Left ventricle myocardium superior (tissue), 1 donor: ENCODE measurements around the gene PNPLA7. TPM values are rescaled to one million over a fixed set of nuclear protein-coding genes. Genes with fewer than 3 reads are reported as not detected.

Experiments
- ATAC-seq: fragments of 200-7000 bp; cut with Tn5 transposase; one replicate; pipeline ENCODE4 v1.9.1; 2020; ENCODE audit warnings: mild to moderate bottlenecking, moderate library complexity
- DNase-seq: peaks from one replicate; pipeline ENCODE4 v3.0.0-alpha.2; 2020
- intact Hi-C: fragments of 100-400 bp; cut with micrococcal nuclease; formaldehyde crosslinking; loops from one replicate; pipeline ENCODE4 v1.11.0; 2022
- total RNA-seq: library from RNA; stranded (reverse); fragmentation: NEBNext Ultra II Directional; extraction: Animal tissue kit (Norgen Biotek cat#: 25700); gene quantifications from one replicate; pipeline ENCODE4 v1.2.1, GENCODE V29; 2021
- donor health status: DM: no; HTN: yes; CAD: no; lungs with severe emphysema.

PNPLA7 gene
- total RNA-seq, 1 donor from 2014 or later = 10.7 TPM

GRCh38 chr9:137434498-137435380 lies 115.5 kb downstream of the PNPLA7 start:
- no peak for ATAC-seq
- peak; percentile 25 for DNase-seq
- intact Hi-C loops = no loop called here

GRCh38 chr9:137433916-137434431 lies 116.2 kb downstream of the PNPLA7 start:
- ATAC-seq = no peak
- DNase-seq = peak; percentile 18
- intact Hi-C loops = no loop called here

- no peak for ATAC-seq
- intact Hi-C loops = no loop called here
- DNase-seq = peak; percentile 23
Observed at GRCh38 chr9:137433349-137433915, 116.8 kb downstream of the PNPLA7 start.

- ATAC-seq = no peak
- peak; percentile 26 for DNase-seq
- intact Hi-C loops = no loop called here
Observed at GRCh38 chr9:137432687-137433348, 117.4 kb downstream of the PNPLA7 start.

DNA sequence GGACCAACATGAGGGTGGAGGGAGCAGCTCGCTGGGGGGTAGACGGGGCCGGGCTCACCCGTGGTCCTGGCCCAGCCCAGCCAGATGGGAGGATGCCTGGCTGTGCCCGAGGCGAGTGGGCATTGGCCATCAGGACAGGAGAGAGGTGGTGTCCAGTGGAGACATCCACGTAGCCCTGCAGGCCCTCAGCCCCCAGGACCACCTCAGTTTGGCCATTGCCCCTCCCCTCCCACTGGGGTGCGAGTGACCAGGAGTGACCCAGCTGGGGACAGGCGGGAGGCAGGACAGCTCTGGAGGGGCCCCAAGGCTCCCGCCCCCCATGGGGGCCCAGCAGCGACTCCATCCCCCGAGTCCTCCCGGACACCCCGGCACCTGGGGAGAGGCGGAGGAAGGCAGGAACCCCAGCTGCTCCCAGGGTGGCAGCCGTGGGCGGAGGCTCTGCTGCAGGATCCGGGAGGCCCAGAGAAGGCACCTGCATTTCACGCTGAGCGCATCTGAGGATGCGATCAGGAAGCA lies 118.7 kb downstream of the PNPLA7 start:
- ATAC-seq (no peak), DNase-seq (peak; percentile 19)
- intact Hi-C loops = no loop called here

GRCh38 chr9:137430723-137431415 lies 119.3 kb downstream of the PNPLA7 start:
- ATAC-seq = no peak
- peak; percentile 23 for DNase-seq
- intact Hi-C loops = no loop called here

- ATAC-seq (no peak), DNase-seq (peak; percentile 25)
- intact Hi-C loops = no loop called here
Observed at GRCh38 chr9:137429974-137430722, 120.1 kb downstream of the PNPLA7 start.

DNA sequence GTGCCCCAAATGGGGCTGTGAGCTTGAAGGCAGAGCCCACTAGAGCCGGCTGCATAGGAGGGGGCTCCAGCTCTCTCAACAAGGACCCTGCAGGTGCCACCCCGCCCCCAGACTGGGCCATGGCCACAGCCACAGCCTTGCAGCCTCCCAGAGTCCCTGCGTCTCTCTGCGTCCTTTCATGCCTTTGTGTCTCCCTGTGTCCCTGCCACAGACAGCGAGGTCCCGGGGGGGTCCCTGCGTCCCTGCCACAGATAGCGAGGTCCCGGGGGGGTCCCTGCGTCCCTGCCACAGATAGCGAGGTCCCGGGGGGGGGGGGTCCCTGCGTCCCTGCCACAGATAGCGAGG lies 120.7 kb downstream of the PNPLA7 start:
- DNase-seq = no peak
- intact Hi-C loops = no loop called here
- ATAC-seq = no peak

GRCh38 chr9:137428841-137429545 lies 121.2 kb downstream of the PNPLA7 start:
- DNase-seq (peak; percentile 39), ATAC-seq (no peak)
- intact Hi-C loops = no loop called here

DNA sequence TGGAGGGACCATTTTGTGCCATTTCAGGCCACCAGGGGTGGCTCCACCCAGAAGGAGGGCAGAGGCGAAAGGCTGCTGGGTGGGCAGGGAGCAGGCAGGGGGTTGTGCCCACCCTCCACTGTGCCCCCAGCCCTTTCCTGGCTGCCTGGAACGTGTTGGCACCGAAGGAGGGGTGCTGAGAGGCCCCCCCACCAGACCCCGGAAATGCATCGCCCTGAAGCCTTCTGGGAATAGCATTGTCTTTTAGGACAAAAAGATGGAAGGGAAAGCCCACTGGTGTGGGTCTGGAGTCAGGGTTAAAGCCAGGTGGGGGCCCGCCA lies 121.9 kb downstream of the PNPLA7 start:
- intact Hi-C loops = no loop called here
- ATAC-seq = no peak
- no peak for DNase-seq

- ATAC-seq (no peak), DNase-seq (peak; percentile 29)
- intact Hi-C loops = no loop called here
Observed at GRCh38 chr9:137427454-137428310, 122.5 kb downstream of the PNPLA7 start.

DNA sequence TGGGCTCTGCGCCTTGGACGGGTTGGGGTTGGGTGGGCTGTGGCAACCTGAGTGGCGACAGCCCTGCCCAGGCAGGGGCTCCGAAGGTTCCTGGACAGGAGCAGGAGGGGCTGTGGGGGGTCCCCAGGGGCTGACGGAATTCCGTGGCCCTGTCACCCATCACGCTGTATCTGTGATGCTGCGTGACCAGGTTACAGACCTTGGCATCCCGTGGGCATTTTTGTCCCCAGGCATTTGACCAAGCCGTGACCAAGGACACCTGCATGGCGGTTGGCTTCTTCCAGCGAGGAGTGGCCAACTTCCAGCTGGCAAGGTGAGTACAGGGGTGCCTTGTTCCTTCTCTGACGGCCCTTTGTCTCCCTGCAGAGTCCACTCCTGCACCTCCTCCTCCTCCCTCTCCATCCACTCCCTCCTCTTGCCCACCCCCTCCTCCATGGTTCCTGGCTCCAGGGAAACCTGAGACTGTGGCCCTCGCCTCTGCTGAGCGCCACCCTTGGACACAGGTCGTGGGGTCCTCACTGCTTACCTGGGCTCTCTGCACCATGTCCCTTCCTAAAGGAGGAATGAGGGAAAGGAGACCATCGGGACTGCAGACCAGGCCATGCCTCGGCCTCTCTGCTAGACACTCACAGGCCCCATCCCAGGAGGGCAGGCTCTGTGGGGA lies 124.1 kb downstream of the PNPLA7 start:
- DNase-seq = peak; percentile 33
- intact Hi-C loops = no loop called here
- no peak for ATAC-seq

DNA sequence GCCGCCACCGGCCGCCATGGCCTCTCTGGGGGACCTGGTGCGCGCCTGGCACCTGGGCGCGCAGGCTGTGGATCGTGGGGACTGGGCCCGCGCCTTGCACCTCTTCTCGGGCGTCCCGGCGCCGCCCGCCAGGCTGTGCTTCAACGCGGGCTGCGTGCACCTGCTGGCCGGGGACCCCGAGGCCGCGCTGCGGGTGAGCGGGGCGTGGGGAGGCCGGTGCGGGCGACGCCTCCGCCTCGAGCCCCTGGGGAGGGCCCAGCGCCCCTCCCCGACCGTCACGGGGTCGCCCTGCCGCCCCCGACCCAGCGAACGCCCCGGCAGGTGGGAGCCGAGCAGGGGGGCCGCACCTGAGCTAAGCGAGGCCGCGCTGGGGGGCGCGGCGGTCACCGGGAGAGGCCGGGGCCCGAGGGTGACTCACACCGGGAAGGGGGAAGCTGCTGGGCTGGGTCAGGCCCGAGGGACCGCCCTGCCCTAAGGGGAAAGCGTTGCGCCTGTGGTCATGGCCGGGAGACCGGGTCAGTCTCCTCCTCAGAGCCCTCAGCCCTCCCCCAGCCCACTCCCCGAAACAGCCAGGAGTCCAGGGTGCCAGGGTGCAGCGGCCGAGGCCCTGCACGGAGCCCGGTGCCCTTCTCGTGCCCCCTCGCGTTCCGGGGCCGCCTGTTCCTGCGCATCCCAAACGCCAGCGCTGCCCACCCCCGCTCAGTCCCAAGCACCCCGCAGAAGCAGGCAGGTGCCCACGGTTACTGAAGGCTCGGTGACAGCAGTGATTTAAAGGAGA lies 126.5 kb downstream of the PNPLA7 start:
- ATAC-seq (peak; percentile 12), DNase-seq (peak; percentile 46)
- intact Hi-C loops = no loop called here

GRCh38 chr9:137422604-137423513 lies 127.3 kb downstream of the PNPLA7 start, which contains the start of the genes EXD3 and NOXA1:
EXD3 (minus strand) TSS chr9:137423162; CDS start chr9:137395357, 27,805 bp downstream.
NOXA1 (plus strand) TSS chr9:137423393; CDS start chr9:137423530, 137 bp downstream.
- intact Hi-C loops = no loop called here
- DNase-seq (peak; percentile 97), ATAC-seq (peak; percentile 95)
